ENCODE measurements around the gene F11R. TPM values are rescaled to one million over a fixed set of nuclear protein-coding genes. Genes with fewer than 3 reads are reported as not detected.
"Not testable (repeated sequence)": the region's sequence is repeated elsewhere in the genome, so short reads cannot be mapped to it uniquely, and the experiment has no call there.

Gene F11R
- total RNA-seq, 3 donors from 2014 or later (not counting 1 experiment from before 2014, with no cell fraction given), result 27.8 to 34.6 (median 30.2) TPM

- Mint-ChIP-seq H3K9me3 (no peaks in the 10 kb centered on the region), H3K27ac (peak overlapping the region; percentile 89), H3K4me3 (peak overlapping the region; percentile 88), H3K27me3 (ENCODE audit: low read depth in 2 of 2) (no peaks in the 10 kb centered on the region), H3K4me1 (peaks cover 57 to 90% of the 10 kb centered on the region in 2 donors), H3K36me3 (no peaks in the 10 kb centered on the region)
- Histone ChIP-seq H3K4me1 (ENCODE audit: control insufficient read depth, insufficient read depth, low read length) (peaks cover 72% of the 10 kb centered on the region), H3K4me3 (ENCODE audit: low read length) (peak overlapping the region; percentile 91), H3K27me3 (ENCODE audit: control insufficient read depth, insufficient read depth, low read length) (no peaks in the 10 kb centered on the region), H3K9me3 (ENCODE audit: control insufficient read depth, insufficient read depth, low read length) (no peaks in the 10 kb centered on the region), H3K36me3 (ENCODE audit: control insufficient read depth, insufficient read depth, low read length) (peaks cover 11% of the 10 kb centered on the region), H3K27ac (ENCODE audit: low read length) (peak overlapping the region; percentile 95)
- DNase-seq (peak; percentile 73 to 94), ATAC-seq (peak; percentile 63 to 85 (median 69))
- intact Hi-C loops (cut with micrococcal nuclease), result loop anchor here (1.0 kb wide), 3 partner anchors 23 to 29 kb away; partner anchors contain the start of gene USF1
- 2% methylated on average over 9 of the region's 10 CpGs for WGBS (ENCODE audit: insufficient coverage)
- TF ChIP-seq, protein P1, sequence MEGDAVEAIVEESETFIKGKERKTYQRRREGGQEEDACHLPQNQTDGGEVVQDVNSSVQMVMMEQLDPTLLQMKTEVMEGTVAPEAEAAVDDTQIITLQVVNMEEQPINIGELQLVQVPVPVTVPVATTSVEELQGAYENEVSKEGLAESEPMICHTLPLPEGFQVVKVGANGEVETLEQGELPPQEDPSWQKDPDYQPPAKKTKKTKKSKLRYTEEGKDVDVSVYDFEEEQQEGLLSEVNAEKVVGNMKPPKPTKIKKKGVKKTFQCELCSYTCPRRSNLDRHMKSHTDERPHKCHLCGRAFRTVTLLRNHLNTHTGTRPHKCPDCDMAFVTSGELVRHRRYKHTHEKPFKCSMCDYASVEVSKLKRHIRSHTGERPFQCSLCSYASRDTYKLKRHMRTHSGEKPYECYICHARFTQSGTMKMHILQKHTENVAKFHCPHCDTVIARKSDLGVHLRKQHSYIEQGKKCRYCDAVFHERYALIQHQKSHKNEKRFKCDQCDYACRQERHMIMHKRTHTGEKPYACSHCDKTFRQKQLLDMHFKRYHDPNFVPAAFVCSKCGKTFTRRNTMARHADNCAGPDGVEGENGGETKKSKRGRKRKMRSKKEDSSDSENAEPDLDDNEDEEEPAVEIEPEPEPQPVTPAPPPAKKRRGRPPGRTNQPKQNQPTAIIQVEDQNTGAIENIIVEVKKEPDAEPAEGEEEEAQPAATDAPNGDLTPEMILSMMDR (IDR thresholded peaks at IDR 0.05), result no peak
Observed at GRCh38 chr1:161068306-161069234, 47.6 kb upstream of the F11R start.

DNA sequence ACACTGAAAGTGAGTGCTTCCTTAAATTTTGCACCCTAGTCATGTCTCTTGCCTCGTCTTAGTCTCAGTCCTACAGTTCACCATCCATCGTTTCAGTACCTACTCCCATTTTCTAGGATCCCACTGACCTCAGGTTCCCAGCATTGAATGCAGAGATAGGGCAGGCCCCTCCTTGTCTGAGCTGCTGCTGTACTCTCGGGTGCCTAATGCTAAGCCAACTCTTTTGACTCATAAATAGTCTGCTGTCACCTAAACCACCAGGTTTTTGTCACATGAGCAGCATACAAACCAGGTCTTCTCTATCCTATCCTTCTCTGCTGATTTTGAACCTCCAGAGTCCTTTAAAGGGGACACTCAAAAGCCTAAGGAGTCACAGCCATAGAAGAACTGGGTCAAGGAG is 45.7 kb upstream of the F11R start:
- DNase-seq (peak in 1 of 2 donors; percentile 46), ATAC-seq (peak in 1 of 3 donors; percentile 15)
- no peaks in the 10 kb centered on the region for H3K9me3 ChIP-seq (ENCODE audit: control insufficient read depth, insufficient read depth, low read length)
- H3K9me3 Mint-ChIP-seq, result no peaks in the 10 kb centered on the region
- no peaks in the 10 kb centered on the region for H3K27me3 ChIP-seq (ENCODE audit: control insufficient read depth, insufficient read depth, low read length)
- H3K36me3 ChIP-seq (ENCODE audit: control insufficient read depth, insufficient read depth, low read length), result peaks cover 18% of the 10 kb centered on the region
- intact Hi-C loops (cut with micrococcal nuclease), result no loop called here
- H3K36me3 Mint-ChIP-seq, result no peaks in the 10 kb centered on the region
- H3K27ac Mint-ChIP-seq, result peak overlapping the region; percentile 89
- H3K4me3 ChIP-seq (ENCODE audit: low read length), result peak overlapping the region; percentile 6
- WGBS (ENCODE audit: insufficient coverage), result 33% methylated on average over 3 of the region's 3 CpGs
- H3K4me1 Mint-ChIP-seq, result peaks cover 69 to 94% of the 10 kb centered on the region in 2 donors
- peak overlapping the region; percentile 88 for H3K4me3 Mint-ChIP-seq
- H3K27me3 Mint-ChIP-seq (ENCODE audit: low read depth in 2 of 2), result no peaks in the 10 kb centered on the region
- TF ChIP-seq, protein P1 (IDR thresholded peaks at IDR 0.05), result no peak
- H3K4me1 ChIP-seq (ENCODE audit: control insufficient read depth, insufficient read depth, low read length), result peaks cover 80% of the 10 kb centered on the region
- peak overlapping the region; percentile 69 for H3K27ac ChIP-seq (ENCODE audit: low read length)

- ATAC-seq; H3K36me3 Mint-ChIP-seq; H3K4me3 ChIP-seq (ENCODE audit: low read length); H3K9me3 ChIP-seq (ENCODE audit: control insufficient read depth, insufficient read depth, low read length); H3K27me3 Mint-ChIP-seq (ENCODE audit: low read depth in 2 of 2); H3K27ac ChIP-seq (ENCODE audit: low read length); intact Hi-C loops (cut with micrococcal nuclease); DNase-seq; H3K9me3 Mint-ChIP-seq; H3K27me3 ChIP-seq (ENCODE audit: control insufficient read depth, insufficient read depth, low read length): not testable (repeated sequence)
- peaks cover 63 to 87% of the 10 kb centered on the region in 2 donors for H3K4me1 Mint-ChIP-seq
- Histone ChIP-seq H3K4me1 (ENCODE audit: control insufficient read depth, insufficient read depth, low read length) (peaks cover 79% of the 10 kb centered on the region), H3K36me3 (ENCODE audit: control insufficient read depth, insufficient read depth, low read length) (peaks cover 26% of the 10 kb centered on the region)
- H3K4me3 Mint-ChIP-seq, result peak overlapping the region; percentile 92
- WGBS (ENCODE audit: insufficient coverage), result 89% methylated on average over 5 of the region's 7 CpGs
- peak overlapping the region; percentile 89 for H3K27ac Mint-ChIP-seq
Observed at GRCh38 chr1:161065681-161066080, 44.7 kb upstream of the F11R start.

- H3K36me3 Mint-ChIP-seq; intact Hi-C loops (cut with micrococcal nuclease); DNase-seq; H3K9me3 ChIP-seq (ENCODE audit: control insufficient read depth, insufficient read depth, low read length); ATAC-seq; H3K4me3 ChIP-seq (ENCODE audit: low read length); H3K9me3 Mint-ChIP-seq; H3K27me3 ChIP-seq (ENCODE audit: control insufficient read depth, insufficient read depth, low read length); H3K27me3 Mint-ChIP-seq (ENCODE audit: low read depth in 2 of 2): not testable (repeated sequence)
- H3K36me3 ChIP-seq (ENCODE audit: control insufficient read depth, insufficient read depth, low read length), result peaks cover 34% of the 10 kb centered on the region
- peaks cover 86% of the 10 kb centered on the region for H3K4me1 ChIP-seq (ENCODE audit: control insufficient read depth, insufficient read depth, low read length)
- peak overlapping the region; percentile 8 for H3K27ac ChIP-seq (ENCODE audit: low read length)
- H3K4me3 Mint-ChIP-seq, result peak overlapping the region; percentile 92
- H3K27ac Mint-ChIP-seq, result peak overlapping the region; percentile 89
- 53% methylated on average over 6 of the region's 6 CpGs for WGBS (ENCODE audit: insufficient coverage)
- H3K4me1 Mint-ChIP-seq, result peaks cover 71 to 86% of the 10 kb centered on the region in 2 donors
Observed at GRCh38 chr1:161063936-161064335, 43.0 kb upstream of the F11R start.

All from natural killer cell (primary cell).